Globus pallidus (tissue), 1 donor: Measurements from ENCODE around the gene TMEM126B.
"Not testable (repeated sequence)": the region's sequence is repeated elsewhere in the genome, so short reads cannot be mapped to it uniquely, and the experiment has no call there.

Experiments used
- DNase-seq: peaks from one replicate; pipeline ENCODE4 v3.0.0-alpha.2; 2015; ENCODE audit warnings: low spot score

Gene TMEM126B

GRCh38 chr11:85647604-85648299, 19.4 kb downstream of the TMEM126B start, which contains the start of gene TMEM126A:
TSS of gene TMEM126A (plus strand) at chr11:85647967. CDS start at chr11:85650256, 2,289 bp downstream.
- DNase-seq: peak; percentile 83

GRCh38 chr11:85651118-85651517, 22.7 kb downstream of the TMEM126B start:
- DNase-seq: no peak

GRCh38 chr11:85652786-85653447, 24.5 kb downstream of the TMEM126B start:
- no peak for DNase-seq

- DNase-seq: not testable (repeated sequence)
Observed at GRCh38 chr11:85654343-85654742, 25.9 kb downstream of the TMEM126B start.

- DNase-seq: no peak
Observed at GRCh38 chr11:85656777-85657176, 28.4 kb downstream of the TMEM126B start.

GRCh38 chr11:85658180-85658579, 29.8 kb downstream of the TMEM126B start:
- DNase-seq: no peak

GRCh38 chr11:85661972-85662664, 33.7 kb downstream of the TMEM126B start:
- DNase-seq: no peak

- DNase-seq: no peak
Observed at GRCh38 chr11:85663080-85663752, 34.8 kb downstream of the TMEM126B start.

GRCh38 chr11:85663753-85664614, 35.6 kb downstream of the TMEM126B start:
- DNase-seq: peak; percentile 77

- peak; percentile 95 for DNase-seq
Observed at GRCh38 chr11:85664615-85665481, 36.5 kb downstream of the TMEM126B start, which contains the start of gene CREBZF. TSS of gene CREBZF (minus strand) at chr11:85665129. CDS start at chr11:85664875, 254 bp downstream.

GRCh38 chr11:85665733-85666132, 37.3 kb downstream of the TMEM126B start:
- DNase-seq: peak; percentile 38

- no peak for DNase-seq
Observed at GRCh38 chr11:85666687-85667086, 38.3 kb downstream of the TMEM126B start.

- DNase-seq: no peak
Observed at GRCh38 chr11:85668157-85668556, 39.8 kb downstream of the TMEM126B start.

- DNase-seq: not testable (repeated sequence)
Observed at GRCh38 chr11:85670949-85671663, 42.7 kb downstream of the TMEM126B start.

- no peak for DNase-seq
Observed at GRCh38 chr11:85672105-85672902, 43.9 kb downstream of the TMEM126B start.

- DNase-seq: no peak
Observed at GRCh38 chr11:85673393-85673792, 45.0 kb downstream of the TMEM126B start.

- no peak for DNase-seq
Observed at GRCh38 chr11:85679576-85679975, 51.2 kb downstream of the TMEM126B start.

GRCh38 chr11:85680897-85681296, 52.5 kb downstream of the TMEM126B start:
- DNase-seq: no peak
